ENCODE data around the gene PARVA.

GRCh38 chr11:12432507-12432906 is 55.1 kb downstream of the PARVA start:
- TF ChIP-seq MXI1 (IDR thresholded peaks at IDR 0.05; ENCODE audit: borderline replicate concordance, low read depth, low read length): no peak
- no peak for TF ChIP-seq POLR2A (IDR thresholded peaks at IDR 0.05; ENCODE audit: low read depth, low read length)
- no peak for TF ChIP-seq CTCF (conservative IDR thresholded peaks at IDR 0.05; ENCODE audit: low read depth, low read length)
- TF ChIP-seq CEBPB (IDR thresholded peaks at IDR 0.05; ENCODE audit: low read depth, low read length): peak; percentile 60
- TF ChIP-seq MAZ (IDR thresholded peaks at IDR 0.05; ENCODE audit: borderline replicate concordance, low read depth, low read length): no peak
- no peak for TF ChIP-seq BHLHE40 (IDR thresholded peaks at IDR 0.05; ENCODE audit: low read depth, low read length)
- no peak for TF ChIP-seq SMC3 (IDR thresholded peaks at IDR 0.05; ENCODE audit: low read depth, low read length)
- no peak for TF ChIP-seq RCOR1 (IDR thresholded peaks at IDR 0.05; ENCODE audit: insufficient replicate concordance, low read length)
- no peak for TF ChIP-seq RFX5 (IDR thresholded peaks at IDR 0.05; ENCODE audit: low read depth, low read length)
